Ascending aorta (tissue), 2 donors: ENCODE measurements around the gene ETV6. TPM values are rescaled to one million over a fixed set of nuclear protein-coding genes. Genes with fewer than 3 reads are reported as not detected.

Source experiments
- DNase-seq, 2 donors: peaks; one replicate each; pipeline ENCODE4 v3.0.0-alpha.2; 2019; ENCODE audit warnings: low spot score in 2 of 2
- H3K27ac ChIP-seq, 2 donors: fragments of 200-600 bp; sonication (generic); one replicate each; pipeline ENCODE4 v1.5.1; 2016 to 2017; ENCODE audit warnings: mild to moderate bottlenecking in 1 of 2
- H3K27me3 ChIP-seq: fragments of 200-600 bp; sonication (generic); one replicate; pipeline ENCODE4 v1.5.1; 2017
- H3K36me3 ChIP-seq, 2 donors: fragments of 200-600 bp; sonication (generic); one replicate each; pipeline ENCODE4 v1.5.1; 2016
- H3K4me1 ChIP-seq, 2 donors: fragments of 200-600 bp; sonication (generic); one replicate each; pipeline ENCODE4 v1.5.1; 2016 to 2017; ENCODE audit warnings: mild to moderate bottlenecking in 1 of 2
- H3K4me3 ChIP-seq, 2 donors: fragments of 200-600 bp; sonication (generic); one replicate each; pipeline ENCODE4 v1.5.1; 2016 to 2017; ENCODE audit warnings: mild to moderate bottlenecking in 1 of 2
- H3K9me3 ChIP-seq, 2 donors: fragments of 200-600 bp; sonication (generic); one replicate each; pipeline ENCODE4 v1.5.1; 2016
- intact Hi-C: fragments of 100-400 bp; cut with DNase I; formaldehyde crosslinking; loops from one replicate; pipeline ENCODE4 v1.15.1; 2023
- total RNA-seq: library from RNA; depleted of rRNA; stranded (reverse); fragments of >200 nt; gene quantifications from one replicate; pipeline ENCODE4 v1.1.0, GENCODE V29; 2016
- TF ChIP-seq, protein P1 (sequence below), 3 experiments: fragments of 200-600 bp in 2 of 3; fragments of 450-650 bp in 1 of 3; sonication (generic) in 2 of 3; IDR thresholded peaks; one replicate each; pipeline ENCODE4 v1.5.1; 2016 to 2019; ENCODE audit warnings: antibody characterized with exemption in 3 of 3, mild to moderate bottlenecking in 1 of 3, moderate library complexity in 1 of 3

Gene ETV6
- total RNA-seq, 1 donor from 2014 or later: 21.6 TPM

DNA sequence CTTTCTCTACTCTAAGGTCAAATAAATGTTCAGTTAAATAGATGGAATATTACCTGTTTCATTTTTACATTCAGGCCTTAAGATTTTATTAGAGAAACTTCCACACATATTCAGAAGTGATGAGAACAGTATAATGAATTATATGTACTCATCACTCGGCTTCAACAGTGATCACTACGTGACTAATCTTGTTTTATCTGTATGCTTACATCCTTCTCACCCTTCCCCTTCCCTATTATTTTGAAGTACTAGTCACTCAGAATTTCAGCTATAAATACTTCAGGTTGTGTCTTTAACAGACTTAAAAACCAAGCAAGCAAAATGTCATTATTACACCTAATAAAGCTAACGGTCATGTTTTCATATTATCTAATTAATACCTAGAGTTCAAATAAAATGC is 34.9 kb downstream of the ETV6 start:
- TF ChIP-seq, protein P1, sequence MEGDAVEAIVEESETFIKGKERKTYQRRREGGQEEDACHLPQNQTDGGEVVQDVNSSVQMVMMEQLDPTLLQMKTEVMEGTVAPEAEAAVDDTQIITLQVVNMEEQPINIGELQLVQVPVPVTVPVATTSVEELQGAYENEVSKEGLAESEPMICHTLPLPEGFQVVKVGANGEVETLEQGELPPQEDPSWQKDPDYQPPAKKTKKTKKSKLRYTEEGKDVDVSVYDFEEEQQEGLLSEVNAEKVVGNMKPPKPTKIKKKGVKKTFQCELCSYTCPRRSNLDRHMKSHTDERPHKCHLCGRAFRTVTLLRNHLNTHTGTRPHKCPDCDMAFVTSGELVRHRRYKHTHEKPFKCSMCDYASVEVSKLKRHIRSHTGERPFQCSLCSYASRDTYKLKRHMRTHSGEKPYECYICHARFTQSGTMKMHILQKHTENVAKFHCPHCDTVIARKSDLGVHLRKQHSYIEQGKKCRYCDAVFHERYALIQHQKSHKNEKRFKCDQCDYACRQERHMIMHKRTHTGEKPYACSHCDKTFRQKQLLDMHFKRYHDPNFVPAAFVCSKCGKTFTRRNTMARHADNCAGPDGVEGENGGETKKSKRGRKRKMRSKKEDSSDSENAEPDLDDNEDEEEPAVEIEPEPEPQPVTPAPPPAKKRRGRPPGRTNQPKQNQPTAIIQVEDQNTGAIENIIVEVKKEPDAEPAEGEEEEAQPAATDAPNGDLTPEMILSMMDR (IDR thresholded peaks at IDR 0.05): no peak
- intact Hi-C loops: no loop called here
- no peak overlapping the region for H3K27ac ChIP-seq
- H3K4me3 ChIP-seq: no peak overlapping the region
- no peaks in the 10 kb centered on the region for H3K27me3 ChIP-seq
- H3K9me3 ChIP-seq: no peaks in the 10 kb centered on the region
- H3K36me3 ChIP-seq: no peaks in the 10 kb centered on the region
- H3K4me1 ChIP-seq: peaks cover 17 to 51% of the 10 kb centered on the region in 2 donors
- DNase-seq: no peak

DNA sequence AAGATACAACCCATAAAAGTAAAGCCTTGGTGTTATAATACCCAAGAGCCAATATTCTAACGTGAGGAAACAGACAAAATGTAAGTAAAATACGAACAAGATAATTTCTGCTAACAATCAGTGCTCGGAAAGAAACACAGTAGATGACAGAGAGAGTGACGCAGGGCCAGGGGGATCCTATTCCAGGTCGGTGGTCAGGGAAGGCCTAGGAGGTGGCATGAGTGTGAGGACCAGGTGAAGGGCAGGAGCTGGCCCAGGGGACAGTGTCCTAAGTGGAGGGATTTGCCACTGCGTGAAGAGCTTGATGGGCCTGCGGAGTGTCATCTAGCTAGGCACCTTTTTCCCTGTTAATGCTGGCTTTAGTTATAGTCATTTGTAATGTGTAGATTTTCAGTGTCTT is 35.3 kb downstream of the ETV6 start:
- H3K36me3 ChIP-seq: no peaks in the 10 kb centered on the region
- H3K27me3 ChIP-seq: no peaks in the 10 kb centered on the region
- no peak for DNase-seq
- no peak overlapping the region for H3K4me3 ChIP-seq
- intact Hi-C loops: no loop called here
- H3K4me1 ChIP-seq: peaks cover 17 to 51% of the 10 kb centered on the region in 2 donors
- H3K27ac ChIP-seq: no peak overlapping the region
- TF ChIP-seq, protein P1 (IDR thresholded peaks at IDR 0.05): no peak
- H3K9me3 ChIP-seq: no peaks in the 10 kb centered on the region

DNA sequence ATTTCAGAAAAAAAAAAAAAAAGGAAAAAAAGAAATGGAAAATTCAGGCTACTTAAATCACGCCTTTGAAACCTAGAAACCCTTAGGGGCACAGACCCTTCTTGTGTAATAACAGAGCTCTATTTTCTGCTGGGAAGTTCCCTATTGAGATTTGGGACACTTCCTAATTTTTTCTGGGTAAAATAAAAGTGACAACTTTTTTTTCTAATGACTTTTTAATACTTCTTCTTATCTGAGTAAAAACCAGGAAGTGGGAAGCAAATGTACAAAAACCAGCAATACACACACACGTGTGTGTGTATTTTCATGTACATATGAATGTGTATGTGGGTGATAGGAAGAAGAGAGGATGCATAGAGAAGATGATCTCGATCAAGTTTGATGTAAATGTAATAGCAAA is 35.8 kb downstream of the ETV6 start:
- TF ChIP-seq, protein P1 (IDR thresholded peaks at IDR 0.05): no peak
- intact Hi-C loops: no loop called here
- no peak overlapping the region for H3K27ac ChIP-seq
- H3K9me3 ChIP-seq: no peaks in the 10 kb centered on the region
- no peak overlapping the region for H3K4me3 ChIP-seq
- H3K4me1 ChIP-seq: peaks cover 17 to 47% of the 10 kb centered on the region in 2 donors
- H3K27me3 ChIP-seq: no peaks in the 10 kb centered on the region
- DNase-seq: no peak
- no peaks in the 10 kb centered on the region for H3K36me3 ChIP-seq

DNA sequence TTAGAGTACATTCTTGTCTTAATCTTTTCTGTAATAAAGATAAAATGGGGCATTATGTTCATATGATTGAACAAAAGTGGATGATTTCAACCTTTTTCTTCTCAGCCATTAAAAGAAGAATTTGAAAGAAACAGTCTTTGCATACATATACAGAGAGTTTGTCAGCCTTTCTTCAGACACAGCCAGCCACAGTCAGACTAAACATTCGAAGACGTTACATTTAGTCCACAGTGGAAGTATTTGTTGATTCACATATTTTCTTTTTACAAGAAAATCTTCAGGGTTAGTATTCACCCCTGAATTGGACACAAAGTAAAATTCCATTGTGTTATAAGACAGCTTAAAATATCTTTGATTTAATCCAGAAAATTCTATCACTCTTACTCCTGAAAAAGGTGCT is 36.2 kb downstream of the ETV6 start:
- no peak for DNase-seq
- no peak overlapping the region for H3K27ac ChIP-seq
- no peaks in the 10 kb centered on the region for H3K9me3 ChIP-seq
- peaks cover 17 to 47% of the 10 kb centered on the region in 2 donors for H3K4me1 ChIP-seq
- TF ChIP-seq, protein P1 (IDR thresholded peaks at IDR 0.05): no peak
- H3K36me3 ChIP-seq: no peaks in the 10 kb centered on the region
- intact Hi-C loops: no loop called here
- no peak overlapping the region for H3K4me3 ChIP-seq
- H3K27me3 ChIP-seq: no peaks in the 10 kb centered on the region

GRCh38 chr12:11686120-11686519 is 36.6 kb downstream of the ETV6 start:
- DNase-seq: no peak
- Histone ChIP-seq H3K36me3 (no peaks in the 10 kb centered on the region), H3K9me3 (no peaks in the 10 kb centered on the region), H3K4me3 (no peak overlapping the region), H3K27ac (no peak overlapping the region), H3K27me3 (no peaks in the 10 kb centered on the region), H3K4me1 (peaks cover 17 to 47% of the 10 kb centered on the region in 2 donors)
- TF ChIP-seq, protein P1 (IDR thresholded peaks at IDR 0.05): no peak
- intact Hi-C loops: no loop called here

- TF ChIP-seq, protein P1 (IDR thresholded peaks at IDR 0.05): no peak
- Histone ChIP-seq H3K36me3 (no peaks in the 10 kb centered on the region), H3K27ac (no peak overlapping the region), H3K4me3 (no peak overlapping the region), H3K9me3 (no peaks in the 10 kb centered on the region), H3K4me1 (peaks cover 17 to 45% of the 10 kb centered on the region in 2 donors), H3K27me3 (no peaks in the 10 kb centered on the region)
- intact Hi-C loops: no loop called here
- DNase-seq: no peak
These were observed 38.1 kb downstream of the ETV6 start for GRCh38 chr12:11687528-11687927.
